Stomach (tissue), 9 donors: ENCODE data around the gene LRIT3. TPM values are rescaled to one million over a fixed set of nuclear protein-coding genes. Genes with fewer than 3 reads are reported as not detected.
A peak's percentile ranks its signal among the peaks of the same experiment; 100 is the strongest.

ENCODE experiments used
- DNase-seq, 2 donors: peaks; one replicate each; pipeline versions ENCODE4 v3.0.0 to v3.0.0-alpha.2; 2013 to 2019
- H3K27ac ChIP-seq, 5 donors: fragments of 200-600 bp in 4 of 5; sonication (generic) in 4 of 5; one replicate each; pipeline ENCODE4 v1.5.1; 2013 to 2019; ENCODE audit warnings: mild to moderate bottlenecking in 1 of 5, moderate library complexity in 1 of 5
- H3K27me3 ChIP-seq, 3 donors: fragments of 200-600 bp; sonication (generic); one replicate each; pipeline ENCODE4 v1.5.1; 2017 to 2019; ENCODE audit warnings: mixed run types in 1 of 3
- H3K36me3 ChIP-seq, 4 donors: fragments of 200-600 bp; sonication (generic); 1 replicate in 3 of 4; 2 replicates in 1 of 4; pipeline ENCODE4 v1.5.1; 2016 to 2019
- H3K4me1 ChIP-seq, 4 donors: fragments of 200-600 bp; sonication (generic); one replicate each; pipeline ENCODE4 v1.5.1; 2016 to 2019
- H3K4me3 ChIP-seq, 4 donors: fragments of 200-600 bp; sonication (generic) in 3 of 4; one replicate each; pipeline ENCODE4 v1.5.1; 2016 to 2019; ENCODE audit warnings: mild to moderate bottlenecking in 1 of 4
- H3K9me3 ChIP-seq, 4 donors: fragments of 200-600 bp; sonication (generic); one replicate each; pipeline ENCODE4 v1.5.1; 2016 to 2019
- EP300 ChIP-seq: sonication (generic); formaldehyde crosslinking; IDR thresholded peaks from one replicate; pipeline ENCODE4 v1.6.1; 2017; ENCODE audit warnings: antibody characterized with exemption
- POLR2A ChIP-seq, 4 donors: fragments of 450-650 bp; IDR thresholded peaks; one replicate each; pipeline ENCODE4 v1.6.1; 2016; ENCODE audit warnings: antibody characterized with exemption in 4 of 4, control low read depth in 2 of 4, mild to moderate bottlenecking in 1 of 4, moderate library complexity in 1 of 4
- POLR2AphosphoS5 ChIP-seq, 3 donors: sonication (generic); formaldehyde crosslinking; IDR thresholded peaks; one replicate each; pipeline ENCODE4 v1.6.1; 2016; ENCODE audit warnings: antibody characterized with exemption in 3 of 3
- WGBS, 5 donors: extraction: QIAGEN DNeasy Blood & Tissue Kit in 3 of 5; methylation state at CpG; one replicate each; pipeline versions ENCODE4 v1.1.5 to v1.1.7; 2013 to 2018; 5-methylcytosine and 5-hydroxymethylcytosine counted together
- intact Hi-C: fragments of 100-400 bp; cut with DNase I; formaldehyde crosslinking; loops from one replicate; pipeline ENCODE4 v1.15.1; 2023; ENCODE audit warnings: low total_unique reads
- polyA plus RNA-seq, 3 donors: library from polyadenylated mRNA; stranded (reverse); fragments of 200-250 nt; gene quantifications; one replicate each; pipeline ENCODE4 v1.2.3, GENCODE V29; 2013
- total RNA-seq, 5 donors: library from RNA; depleted of rRNA; stranded (reverse); fragments of >200 nt; gene quantifications; one replicate each; pipeline versions ENCODE4 v1.1.0 to v1.2.3, GENCODE V29; 2014 to 2016
- TF ChIP-seq, protein P1 (sequence below), 7 experiments: fragments of 450-650 bp in 4 of 7; fragments of 200-600 bp in 3 of 7; sonication (generic) in 3 of 7; IDR thresholded peaks; one replicate each; pipeline ENCODE4 v1.5.1; 2016 to 2019; ENCODE audit warnings: antibody characterized with exemption in 7 of 7, control low read depth in 2 of 7, mild to moderate bottlenecking in 1 of 7
- donor health status: healthy with polysubstance abuse.
- donor health status: Bipolar disorder and iron deficiency.
- donor health status: healthy.

Gene LRIT3
- total and polyA plus RNA-seq, 8 donors: 0.06 to 1.0 (median 0.15) TPM; not detected in 4

DNA sequence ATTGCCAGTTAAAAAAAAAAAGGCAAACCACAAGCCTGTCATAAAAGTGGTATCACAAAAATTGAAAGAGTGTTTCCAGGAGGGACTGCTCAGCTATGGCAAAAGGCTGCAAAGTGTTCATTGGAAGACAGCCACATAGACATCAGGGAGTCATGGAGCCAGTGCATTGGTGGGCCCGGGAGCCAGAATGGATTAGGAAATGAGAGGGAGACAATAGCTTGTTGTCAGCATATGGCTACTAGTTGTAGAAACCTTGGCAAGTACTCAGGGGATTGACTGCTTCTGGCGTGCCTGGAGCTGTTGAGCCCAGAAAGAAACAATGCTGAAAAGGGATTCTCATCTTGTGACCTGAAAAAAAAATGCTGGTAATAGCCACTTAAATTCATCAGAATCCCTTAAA, 27.3 kb upstream of the LRIT3 start:
- peaks cover 11 to 21% (median 13%) of the 10 kb centered on the region in 4 donors for H3K4me1 ChIP-seq
- no peaks in the 10 kb centered on the region for H3K27me3 ChIP-seq
- WGBS, 5 donors: 65 to 84% (median 80%) methylated on average over 2 of the region's 2 CpGs
- H3K9me3 ChIP-seq: no peaks in the 10 kb centered on the region
- H3K27ac ChIP-seq: no peak overlapping the region
- intact Hi-C loops: no loop called here
- no peak overlapping the region for H3K4me3 ChIP-seq
- peaks cover 8 to 76% (median 74%) of the 10 kb centered on the region in 4 donors for H3K36me3 ChIP-seq
- TF ChIP-seq POLR2A (IDR thresholded peaks at IDR 0.05) (no peak), POLR2AphosphoS5 (IDR thresholded peaks at IDR 0.05) (no peak)
- TF ChIP-seq, protein P1, sequence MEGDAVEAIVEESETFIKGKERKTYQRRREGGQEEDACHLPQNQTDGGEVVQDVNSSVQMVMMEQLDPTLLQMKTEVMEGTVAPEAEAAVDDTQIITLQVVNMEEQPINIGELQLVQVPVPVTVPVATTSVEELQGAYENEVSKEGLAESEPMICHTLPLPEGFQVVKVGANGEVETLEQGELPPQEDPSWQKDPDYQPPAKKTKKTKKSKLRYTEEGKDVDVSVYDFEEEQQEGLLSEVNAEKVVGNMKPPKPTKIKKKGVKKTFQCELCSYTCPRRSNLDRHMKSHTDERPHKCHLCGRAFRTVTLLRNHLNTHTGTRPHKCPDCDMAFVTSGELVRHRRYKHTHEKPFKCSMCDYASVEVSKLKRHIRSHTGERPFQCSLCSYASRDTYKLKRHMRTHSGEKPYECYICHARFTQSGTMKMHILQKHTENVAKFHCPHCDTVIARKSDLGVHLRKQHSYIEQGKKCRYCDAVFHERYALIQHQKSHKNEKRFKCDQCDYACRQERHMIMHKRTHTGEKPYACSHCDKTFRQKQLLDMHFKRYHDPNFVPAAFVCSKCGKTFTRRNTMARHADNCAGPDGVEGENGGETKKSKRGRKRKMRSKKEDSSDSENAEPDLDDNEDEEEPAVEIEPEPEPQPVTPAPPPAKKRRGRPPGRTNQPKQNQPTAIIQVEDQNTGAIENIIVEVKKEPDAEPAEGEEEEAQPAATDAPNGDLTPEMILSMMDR (IDR thresholded peaks at IDR 0.05): no peak
- DNase-seq: no peak

DNA sequence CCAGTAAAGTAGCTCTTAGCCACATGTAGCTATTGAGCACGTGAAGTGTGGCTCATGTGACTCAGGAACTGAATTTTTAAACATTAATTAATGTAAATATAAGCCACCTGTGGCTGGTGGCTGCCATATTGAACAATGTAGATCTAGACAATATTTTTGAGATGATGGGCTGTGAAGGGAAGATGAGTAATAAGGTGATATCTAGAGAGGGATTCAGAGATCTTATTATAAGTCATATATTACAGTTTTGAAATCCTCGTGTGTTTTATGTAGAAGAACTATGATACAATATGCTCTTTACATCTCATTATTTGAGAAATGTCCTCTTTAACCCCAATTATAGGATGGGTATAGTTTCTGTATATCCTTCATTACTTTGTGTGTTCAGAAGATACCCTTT, 26.7 kb upstream of the LRIT3 start:
- Histone ChIP-seq H3K4me3 (no peak overlapping the region), H3K36me3 (peaks cover 8 to 82% (median 78%) of the 10 kb centered on the region in 4 donors), H3K9me3 (no peaks in the 10 kb centered on the region), H3K27ac (no peak overlapping the region), H3K27me3 (no peaks in the 10 kb centered on the region), H3K4me1 (peaks cover 6 to 18% (median 11%) of the 10 kb centered on the region in 4 donors)
- TF ChIP-seq POLR2AphosphoS5 (IDR thresholded peaks at IDR 0.05): no peak
- TF ChIP-seq POLR2A (IDR thresholded peaks at IDR 0.05): no peak
- TF ChIP-seq, protein P1 (IDR thresholded peaks at IDR 0.05): no peak
- no peak for TF ChIP-seq EP300
- WGBS, 5 donors: 50 to 72% (median 58%) methylated on average over 2 of the region's 2 CpGs
- intact Hi-C loops: no loop called here
- no peak for DNase-seq

DNA sequence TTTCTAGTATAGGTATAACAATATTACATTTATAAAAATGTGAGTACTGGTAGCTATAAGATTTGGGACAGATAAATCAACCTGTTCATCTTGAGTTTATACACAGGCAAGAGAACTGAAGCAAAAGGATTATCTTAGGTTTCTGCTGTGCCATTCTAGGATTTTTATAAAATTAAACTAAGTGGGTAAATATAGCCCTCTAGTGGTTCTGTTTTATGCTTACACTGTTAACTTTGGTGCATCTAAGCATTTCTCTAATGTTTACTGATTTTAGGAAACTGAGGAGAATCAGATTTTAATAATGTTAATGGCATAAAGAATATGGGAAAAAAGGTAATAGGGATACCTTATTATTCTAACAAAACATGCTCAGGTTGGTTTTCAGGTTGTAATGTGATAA, 21.2 kb upstream of the LRIT3 start:
- Histone ChIP-seq H3K4me3 (no peak overlapping the region), H3K9me3 (no peaks in the 10 kb centered on the region), H3K27ac (no peak overlapping the region), H3K27me3 (no peaks in the 10 kb centered on the region), H3K4me1 (no peaks in the 10 kb centered on the region), H3K36me3 (peaks cover 8 to 53% (median 41%) of the 10 kb centered on the region in 4 donors)
- TF ChIP-seq EP300: no peak
- TF ChIP-seq, protein P1 (IDR thresholded peaks at IDR 0.05): peak in 5 of 7 experiments; percentile 24 to 47 (median 37)
- peak in 1 of 2 donors; percentile 17 for DNase-seq
- intact Hi-C loops: loop anchor here (5.0 kb wide), 1 partner anchor 394 kb away; the partner anchor contains the start of gene SEC24B

DNA sequence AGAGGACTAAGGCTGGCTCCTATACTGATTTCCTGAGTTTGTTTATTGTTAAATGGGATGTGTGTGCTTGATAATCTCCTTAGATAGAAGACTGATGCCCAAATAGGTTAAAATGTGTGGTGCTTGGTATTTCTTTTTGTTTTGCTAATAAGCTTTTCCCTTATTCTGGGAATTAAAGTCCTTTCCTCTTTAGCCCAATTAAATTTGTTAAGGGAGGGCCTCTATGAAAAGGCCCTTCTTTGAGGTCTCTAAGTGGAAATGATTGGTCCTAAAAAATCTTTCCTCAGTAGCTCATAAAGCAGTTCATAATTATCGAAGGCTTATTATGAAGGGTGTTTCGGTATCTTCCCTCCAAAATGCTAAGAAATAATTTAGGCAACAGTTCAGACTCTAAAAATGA, 20.2 kb upstream of the LRIT3 start, which contains the start of gene RRH:
Gene RRH (plus strand): TSS at position 301 of the 400 bp plus-strand sequence. CDS start 56 bp downstream, at position 357.
- peaks cover 2 to 44% (median 34%) of the 10 kb centered on the region in 4 donors for H3K36me3 ChIP-seq
- DNase-seq: no peak
- TF ChIP-seq POLR2A (IDR thresholded peaks at IDR 0.05): no peak
- TF ChIP-seq EP300: no peak
- TF ChIP-seq, protein P1 (IDR thresholded peaks at IDR 0.05): no peak
- TF ChIP-seq POLR2AphosphoS5 (IDR thresholded peaks at IDR 0.05): no peak
- 93 to 100% (median 96%) methylated on average over 2 of the region's 2 CpGs for WGBS, 5 donors
- no peak within 1 kb of the TSS for H3K4me3 ChIP-seq
- intact Hi-C loops: loop anchor here (5.0 kb wide), 1 partner anchor 395 kb away; the partner anchor contains the start of gene SEC24B
- H3K27me3 ChIP-seq: no peaks in the 10 kb centered on the region
- no peaks in the 10 kb centered on the region for H3K9me3 ChIP-seq
- no peaks in the 10 kb centered on the region for H3K4me1 ChIP-seq
- no peak within 1 kb of the TSS for H3K27ac ChIP-seq
